Heart right ventricle (tissue), 16 donors: ENCODE results near the gene GTF2IRD1. TPM values are rescaled to one million over a fixed set of nuclear protein-coding genes. Genes with fewer than 3 reads are reported as not detected.

Experiments used
- ATAC-seq, 8 donors: fragments of 200-7000 bp; cut with Tn5 transposase; one replicate each; pipeline ENCODE4 v1.9.1; 2020; ENCODE audit warnings: mild to moderate bottlenecking in 8 of 8, moderate library complexity in 8 of 8, moderate number of reproducible peaks in 1 of 8
- DNase-seq, 2 donors: peaks; one replicate each; pipeline ENCODE4 v3.0.0-alpha.2; 2020
- H3K27ac ChIP-seq, 10 donors: fragments of 200-600 bp; sonication (generic) in 2 of 10; one replicate each; pipeline versions ENCODE4 v1.5.0 to v1.8.0; 2020 to 2022; ENCODE audit warnings: mild to moderate bottlenecking in 3 of 10
- H3K27me3 ChIP-seq, 7 donors: fragments of 200-600 bp; one replicate each; pipeline ENCODE4 v1.8.0; 2021 to 2022; ENCODE audit warnings: mild to moderate bottlenecking in 2 of 7
- H3K36me3 ChIP-seq, 9 donors: fragments of 200-600 bp; sonication (generic) in 1 of 9; one replicate each; pipeline versions ENCODE4 v1.5.0 to v1.8.0; 2020 to 2022; ENCODE audit warnings: mild to moderate bottlenecking in 2 of 9
- H3K4me1 ChIP-seq, 9 donors: fragments of 200-600 bp; sonication (generic) in 1 of 9; one replicate each; pipeline versions ENCODE4 v1.5.0 to v1.8.0; 2020 to 2022; ENCODE audit warnings: mild to moderate bottlenecking in 4 of 9
- H3K4me3 ChIP-seq, 10 donors: fragments of 200-600 bp; sonication (generic) in 2 of 10; one replicate each; pipeline versions ENCODE4 v1.5.0 to v1.8.0; 2020 to 2022; ENCODE audit warnings: mild to moderate bottlenecking in 7 of 10, moderate library complexity in 2 of 10
- H3K9me3 ChIP-seq, 11 donors: fragments of 200-600 bp in 10 of 11; sonication (generic) in 2 of 11; one replicate each; pipeline versions ENCODE4 v1.5.0 to v1.8.0; 2013 to 2022; ENCODE audit warnings: mild to moderate bottlenecking in 2 of 11, control low read depth in 1 of 11, moderate library complexity in 1 of 11
- CTCF ChIP-seq, 9 donors: fragments of 200-600 bp; sonication (generic) in 2 of 9; IDR thresholded peaks; one replicate each; pipeline versions ENCODE4 v1.5.0 to v1.8.0; 2021 to 2022; ENCODE audit warnings: antibody characterized with exemption in 9 of 9, mild to moderate bottlenecking in 5 of 9, moderate library complexity in 1 of 9
- WGBS, 2 donors: extraction: QIAGEN DNeasy Blood & Tissue Kit; methylation state at CpG; one replicate each; pipeline ENCODE4 v1.1.7; 2013; ENCODE audit warnings: inconsistent platforms in 1 of 2; 5-methylcytosine and 5-hydroxymethylcytosine counted together
- intact Hi-C, 10 donors: fragments of 100-400 bp; cut with DNase I; formaldehyde crosslinking; loops; one replicate each; pipeline versions ENCODE4 v1.11.1 to v1.14.2; 2022
- polyA plus RNA-seq, 2 donors: library from polyadenylated mRNA; stranded (reverse); fragments of 200-250 nt; gene quantifications; one replicate each; pipeline ENCODE4 v1.2.3, GENCODE V29; 2013
- total RNA-seq, 10 donors: library from RNA; stranded (reverse); fragmentation: NEBNext Ultra II Directional in 3 of 10; extraction: Animal tissue kit (Norgen Biotek cat#: 25700) in 3 of 10; gene quantifications; one replicate each; pipeline versions ENCODE4 v1.2.1 to v1.2.4, GENCODE V29; 2021 to 2023
- donor health status: Arrhythmogenic right ventricular cardiomyopathy.
- donor health status: ischemic (EF 13 %, LVEDD 7.1; RV severe dilation, severe dysfunction).
- donor health status: healthy with polysubstance abuse.
- donor health status: DM: no; HTN: yes; CAD: no.
- donor health status: DM: no; HTN: no; CAD: no.
- donor health status: ischemic (EF 25% LVEDD 6.9; RV normal size, moderate dysfunction).
- donor health status: ischemic (EF 25% LVEDD 5.7; RV mildly dilated, moderate dysfunction).
- donor health status: healthy.
- donor health status: DM: yes; HTN: yes; CAD: no.
- donor health status: Ischemic cardiomyopathy.
- donor health status: ischemic (EF 35%, LVEDD 5.7; RV mildly dilated, moderate dysfunction).
- donor health status: nonischemic (EF 11% LVEDD 7.7; RV severe dilation, severe dysfunction).
- donor health status: DM: yes; HTN: yes; CAD: no.
- donor health status: PGD.
- donor health status: ischemic (EF 29% LVEDD 5.4; RV normal size, mild dysfunction).
- donor health status: nonischemic (EF 23%, LVEDD 6.1; RV moderate dilation, normal function).

GTF2IRD1 gene
- total and polyA plus RNA-seq, 12 donors, result 11.7 to 36.6 (median 18.0) TPM

DNA sequence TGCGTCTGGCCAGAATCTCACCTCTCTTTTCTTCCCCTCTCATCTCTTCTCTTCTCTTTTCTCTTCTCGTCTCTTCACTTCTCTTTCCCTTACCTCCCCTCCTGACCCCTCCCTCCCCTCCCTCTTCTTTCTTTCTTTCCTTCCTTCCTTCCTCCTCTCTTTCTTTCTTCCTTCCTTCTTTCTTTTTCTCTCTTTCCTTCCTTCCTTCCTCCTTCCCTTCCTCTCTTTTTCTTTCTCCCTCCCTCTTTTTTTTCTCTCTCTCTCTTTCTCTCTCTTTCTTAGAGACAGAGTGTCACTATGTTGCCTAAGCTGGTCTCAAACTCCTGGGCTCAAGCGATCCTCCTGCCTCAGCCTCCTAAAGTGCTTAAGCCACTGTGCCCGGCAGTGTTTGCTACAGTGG, 4.6 kb upstream of the GTF2IRD1 start:
- Histone ChIP-seq H3K36me3 (no peaks in the 10 kb centered on the region), H3K4me3 (no peak overlapping the region), H3K4me1 (peaks cover 0 to 16% (median 4%) of the 10 kb centered on the region in 9 donors), H3K9me3 (no peaks in the 10 kb centered on the region), H3K27me3 (peaks cover 0 to 15% (median 0%) of the 10 kb centered on the region in 7 donors), H3K27ac (no peak overlapping the region)
- TF ChIP-seq CTCF (IDR thresholded peaks at IDR 0.05), result no peak
- DNase-seq, result no peak
- no peak for ATAC-seq
- intact Hi-C loops, result loop anchor here in 3 of 10 donors (5.0 to 10.0 kb wide), 2 partner anchors 116 to 118 kb away; no protein-coding TSS in a partner anchor
- 92 to 95% methylated on average over 4 of the region's 4 CpGs for WGBS, 2 donors

DNA sequence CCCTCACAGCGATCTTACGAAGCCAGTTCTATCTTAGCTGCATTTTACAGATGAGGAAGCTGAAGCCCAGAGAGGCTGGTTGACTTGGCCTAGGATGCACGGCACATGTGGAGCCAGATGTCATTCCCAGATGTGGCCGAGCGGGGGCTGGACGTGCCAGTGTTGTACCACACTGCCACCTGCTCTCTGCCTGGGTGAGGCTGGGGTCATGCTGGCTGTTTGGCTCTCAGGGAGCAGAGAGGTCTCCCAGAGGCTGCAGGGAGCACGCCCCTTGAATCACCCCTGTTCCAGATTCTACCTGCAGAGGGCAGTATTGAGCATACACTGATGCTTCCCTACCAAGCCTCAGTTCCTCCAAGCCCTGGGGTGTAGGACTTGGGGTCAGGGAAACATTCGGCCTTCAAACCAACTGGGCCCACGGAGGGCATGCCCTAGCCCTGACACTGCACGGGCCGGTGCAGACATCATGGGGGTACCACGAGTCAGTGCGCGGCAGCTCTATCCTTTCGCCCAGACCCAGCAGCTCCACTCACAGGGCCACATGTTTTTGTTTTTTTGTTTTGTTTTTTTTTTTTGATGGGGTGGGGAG, 3.8 kb upstream of the GTF2IRD1 start:
- peak in 1 of 2 donors; percentile 53 for DNase-seq
- H3K4me3 ChIP-seq, result no peak overlapping the region
- no peaks in the 10 kb centered on the region for H3K9me3 ChIP-seq
- H3K4me1 ChIP-seq, result peaks cover 0 to 23% (median 11%) of the 10 kb centered on the region in 9 donors
- peak; percentile 70 to 90 (median 81) for TF ChIP-seq CTCF (IDR thresholded peaks at IDR 0.05)
- H3K27me3 ChIP-seq, result peaks cover 0 to 22% (median 0%) of the 10 kb centered on the region in 7 donors
- peak in 5 of 8 donors; percentile 15 to 52 (median 23) for ATAC-seq
- intact Hi-C loops, result loop anchor here (5.0 to 10.0 kb wide), 5 partner anchors 67 to 205 kb away; partner anchors contain the start of gene GTF2I (in 3 of the 10)
- H3K27ac ChIP-seq, result no peak overlapping the region
- 66 to 68% methylated on average over 15 of the region's 15 CpGs for WGBS, 2 donors
- no peaks in the 10 kb centered on the region for H3K36me3 ChIP-seq

DNA sequence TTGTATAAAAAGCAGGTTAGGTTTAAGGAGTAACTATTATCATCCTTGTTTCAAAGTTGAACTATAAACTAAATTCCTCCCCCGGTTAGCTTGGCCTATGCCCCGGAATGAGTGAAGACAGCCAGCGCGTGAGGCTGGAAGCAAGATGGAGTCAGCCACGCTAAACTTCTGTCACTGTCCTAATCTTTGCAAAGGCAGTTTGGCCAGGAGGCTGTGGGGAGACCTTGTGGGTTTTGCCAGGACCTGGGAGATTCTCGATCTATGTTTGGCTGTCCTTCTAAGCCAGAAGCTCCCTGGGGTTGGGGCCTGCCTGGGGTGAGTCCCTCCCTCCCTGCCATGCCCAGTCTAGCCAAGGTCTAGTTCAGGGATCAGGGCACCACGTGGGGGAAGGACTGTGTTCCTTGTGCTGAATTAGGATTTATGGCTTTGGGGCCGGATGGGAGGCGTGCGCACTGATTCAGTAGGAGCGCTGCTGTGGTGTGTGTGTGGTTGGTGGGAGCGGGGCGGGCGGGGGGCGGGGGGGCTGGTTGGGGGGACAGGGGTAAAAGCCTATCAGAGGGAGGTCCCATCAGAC, 871 bp upstream of the GTF2IRD1 start:
- H3K36me3 ChIP-seq, result no peaks in the 10 kb centered on the region
- DNase-seq, result no peak
- WGBS, 2 donors, result 43 to 53% methylated on average over 15 of the region's 15 CpGs

More for the DNA sequence above, 871 bp upstream of the GTF2IRD1 start:
- Histone ChIP-seq H3K9me3 (no peaks in the 10 kb centered on the region), H3K27ac (peak overlapping the region in 8 of 10 donors; percentile 14 to 94 (median 90)), H3K4me1 (peaks cover 0 to 31% (median 17%) of the 10 kb centered on the region in 9 donors), H3K27me3 (peaks cover 0 to 25% (median 0%) of the 10 kb centered on the region in 7 donors), H3K4me3 (peak overlapping the region in 7 of 10 donors; percentile 70 to 92 (median 78))
- TF ChIP-seq CTCF (IDR thresholded peaks at IDR 0.05), result no peak
- intact Hi-C loops, result loop anchor here in 7 of 10 donors (5.0 to 10.0 kb wide), 5 partner anchors 64 to 202 kb away; partner anchors contain the start of gene GTF2I (in 3 of the 7)
- ATAC-seq, result peak in 3 of 8 donors; percentile 3 to 8 (median 5)
